ENCODE measurements around the gene GNG14.
"Not testable (repeated sequence)": the region's sequence is repeated elsewhere in the genome, so short reads cannot be mapped to it uniquely, and the experiment has no call there.

GNG14 gene

DNA sequence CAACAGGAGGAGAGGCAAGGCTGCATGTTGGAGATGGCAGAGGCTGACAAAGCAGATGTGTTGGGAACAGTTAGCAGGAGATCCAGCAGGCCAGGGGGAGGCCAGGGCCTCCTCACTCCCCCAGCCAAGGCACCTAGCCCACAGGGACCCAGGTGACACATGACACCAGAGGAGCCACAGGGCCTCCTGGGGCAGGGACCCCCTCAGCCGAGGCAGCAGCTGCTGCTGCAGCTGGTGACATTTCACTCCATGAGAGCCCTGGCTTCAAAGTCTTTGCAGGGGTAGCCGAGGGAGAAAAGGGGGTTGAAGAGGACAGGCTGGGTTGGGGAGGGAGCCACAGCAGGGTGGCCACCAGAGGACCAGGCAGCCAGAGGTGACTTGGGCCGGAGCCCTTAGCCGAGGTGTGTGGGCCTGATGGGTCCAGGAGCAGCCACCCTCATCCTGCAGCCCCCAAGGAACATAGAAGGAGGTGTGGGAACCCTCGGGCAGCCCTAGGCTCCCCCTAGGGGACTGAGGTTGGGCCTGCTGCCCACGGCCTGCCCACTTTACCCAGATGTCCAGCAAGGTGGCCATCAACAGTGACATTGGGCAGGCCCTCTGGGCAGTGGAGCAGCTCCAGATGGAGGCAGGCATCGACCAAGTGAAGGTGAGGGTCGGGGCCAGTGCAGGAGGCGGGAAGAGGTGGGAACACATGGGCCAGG, at the start of gene GNG14:
Gene GNG14 (plus strand): TSS at position 503 of the 701 bp plus-strand sequence. CDS start 51 bp downstream, at position 554.
- TF ChIP-seq CTCF (IDR thresholded peaks at IDR 0.05; ENCODE audit: borderline replicate concordance, insufficient read depth, low read depth, low read length) = no peak
- no peak within 1 kb of the TSS for H3K4me3 ChIP-seq (ENCODE audit: low read depth, low read length)

DNA sequence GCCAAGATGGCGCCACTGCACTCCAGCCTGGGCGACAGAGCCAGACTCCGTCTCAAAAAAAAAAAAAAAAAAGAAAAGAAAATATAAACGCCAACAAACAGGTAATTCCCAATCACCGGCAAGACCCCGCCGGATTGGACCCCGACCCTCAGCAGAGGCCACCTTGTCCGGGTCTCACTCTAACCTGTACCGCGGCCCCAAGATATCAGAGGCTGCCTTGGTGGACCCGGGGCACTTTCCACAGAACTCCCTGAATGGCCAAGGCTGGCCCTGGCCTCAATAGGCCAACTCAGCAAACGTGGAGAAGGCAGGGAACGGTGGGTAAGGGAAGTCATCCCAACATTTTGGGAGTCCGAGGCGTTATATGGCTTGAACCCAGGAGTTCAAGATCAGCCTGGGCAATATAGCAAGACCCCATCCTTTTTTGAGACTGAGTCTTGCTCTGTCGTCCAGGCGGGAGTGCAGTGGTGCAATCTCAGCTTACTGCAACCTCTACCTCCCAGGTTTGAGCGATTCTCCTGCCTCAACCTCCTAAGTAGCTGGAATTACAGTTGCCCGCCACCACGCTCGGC, 49.1 kb upstream of the GNG14 start:
- no peak overlapping the region for H3K4me3 ChIP-seq (ENCODE audit: low read depth, low read length)
- TF ChIP-seq CTCF (IDR thresholded peaks at IDR 0.05; ENCODE audit: borderline replicate concordance, insufficient read depth, low read depth, low read length) = no peak

GRCh38 chr19:12639901-12640613, 47.7 kb upstream of the GNG14 start:
- peak overlapping the region; percentile 28 for H3K4me3 ChIP-seq (ENCODE audit: low read depth, low read length)
- peak; percentile 85 for TF ChIP-seq CTCF (IDR thresholded peaks at IDR 0.05; ENCODE audit: borderline replicate concordance, insufficient read depth, low read depth, low read length)

DNA sequence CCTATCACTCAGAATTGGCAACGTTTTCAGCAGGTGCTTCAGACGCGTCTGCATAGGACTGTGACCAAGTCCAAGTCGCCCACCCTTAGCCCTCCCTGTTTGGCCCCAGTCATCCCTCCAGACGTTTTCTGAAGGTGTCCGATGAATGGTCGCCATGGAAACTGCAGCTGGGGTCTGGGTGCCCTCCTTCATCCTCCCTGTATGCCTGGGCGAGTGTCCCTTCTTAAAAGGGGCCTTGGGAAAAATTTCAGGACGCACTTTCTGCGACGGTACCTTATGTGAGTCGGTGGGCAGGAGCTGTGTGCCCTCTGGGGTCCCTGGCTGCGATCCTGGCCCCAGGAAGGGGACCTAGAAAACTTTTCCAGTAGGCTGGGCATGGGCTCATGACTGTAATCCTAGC, 46.3 kb upstream of the GNG14 start:
- no peak overlapping the region for H3K4me3 ChIP-seq (ENCODE audit: low read depth, low read length)

GRCh38 chr19:12642506-12642905, 45.3 kb upstream of the GNG14 start:
- H3K4me3 ChIP-seq (ENCODE audit: low read depth, low read length) = no peak overlapping the region
- no peak for TF ChIP-seq CTCF (IDR thresholded peaks at IDR 0.05; ENCODE audit: borderline replicate concordance, insufficient read depth, low read depth, low read length)

More for the DNA sequence above, 46.3 kb upstream of the GNG14 start:
- no peak for TF ChIP-seq CTCF (IDR thresholded peaks at IDR 0.05; ENCODE audit: borderline replicate concordance, insufficient read depth, low read depth, low read length)

- not testable (repeated sequence) for H3K4me3 ChIP-seq (ENCODE audit: low read depth, low read length)
These were observed 44.1 kb upstream of the GNG14 start for GRCh38 chr19:12643716-12644115.

DNA sequence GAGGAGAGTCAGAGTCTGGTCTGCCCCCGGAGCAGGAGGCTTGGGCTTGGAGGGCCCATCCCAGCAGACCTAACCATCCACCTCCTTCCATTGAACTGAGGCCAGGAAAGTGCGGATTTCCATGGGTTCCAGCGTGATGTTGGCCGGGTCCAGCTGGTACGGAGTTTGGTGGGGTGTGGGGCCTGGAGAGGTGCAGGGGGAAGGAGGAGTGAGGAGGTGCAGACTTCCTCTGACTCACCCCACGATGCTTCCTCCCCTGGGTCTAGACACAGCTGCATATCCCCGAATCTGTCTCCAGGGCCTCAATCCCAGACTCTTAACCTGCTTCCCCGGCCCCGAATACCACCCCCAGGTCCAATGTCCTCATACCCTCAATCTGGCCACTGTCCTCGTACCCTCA, 41.2 kb upstream of the GNG14 start:
- no peak overlapping the region for H3K4me3 ChIP-seq (ENCODE audit: low read depth, low read length)
- no peak for TF ChIP-seq CTCF (IDR thresholded peaks at IDR 0.05; ENCODE audit: borderline replicate concordance, insufficient read depth, low read depth, low read length)

Data from GM12875 (cell line).